NOMO-1 (cell line): ENCODE data around the gene HLA-DMA.

Source experiments
- DNase-seq, 2 experiments: peaks; one replicate each; lab custom pipeline; 2025; ENCODE audit not compliant: unreplicated experiment in 2 of 2; lab: John Stamatoyannopoulos, UW

The HLA-DMA gene

GRCh38 chr6:32933661-32934085 is 19.2 kb downstream of the HLA-DMA start:
- peak; percentile 17 to 53 for DNase-seq

DNA sequence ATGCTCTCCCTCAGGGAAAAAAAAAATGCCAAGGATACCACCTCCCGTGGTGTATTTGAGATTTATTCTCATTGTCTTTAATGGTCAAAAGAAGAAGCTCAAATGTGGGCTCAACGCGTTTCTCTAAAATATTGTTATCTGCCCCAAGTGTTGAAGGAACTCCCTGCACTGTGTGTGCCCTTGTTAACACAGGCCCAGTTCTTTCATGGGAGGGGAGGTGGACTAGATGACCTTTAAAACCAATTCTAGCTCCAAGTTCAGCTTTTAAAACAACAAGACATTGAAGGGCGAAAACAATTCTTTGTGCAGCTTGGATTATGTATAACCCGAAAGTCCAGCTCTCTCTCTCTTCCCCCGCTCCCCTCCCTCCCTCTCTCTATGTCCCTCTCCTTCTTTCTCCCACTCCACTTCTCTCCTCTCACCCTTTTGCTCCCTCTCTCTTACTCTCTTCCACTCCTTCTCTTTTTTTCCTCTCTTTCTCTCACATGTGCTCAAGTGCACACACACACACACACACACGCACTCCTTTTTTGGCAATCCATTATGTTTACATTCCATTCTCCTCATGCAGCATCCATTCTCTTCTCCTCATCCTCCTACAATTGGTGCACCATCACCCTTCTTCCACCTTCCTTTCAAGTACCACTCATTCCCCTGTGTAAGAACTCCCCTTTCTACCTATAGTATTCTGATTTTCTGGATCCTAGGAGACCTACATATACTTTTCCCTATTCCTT is 20.6 kb downstream of the HLA-DMA start:
- DNase-seq, result no peak

DNA sequence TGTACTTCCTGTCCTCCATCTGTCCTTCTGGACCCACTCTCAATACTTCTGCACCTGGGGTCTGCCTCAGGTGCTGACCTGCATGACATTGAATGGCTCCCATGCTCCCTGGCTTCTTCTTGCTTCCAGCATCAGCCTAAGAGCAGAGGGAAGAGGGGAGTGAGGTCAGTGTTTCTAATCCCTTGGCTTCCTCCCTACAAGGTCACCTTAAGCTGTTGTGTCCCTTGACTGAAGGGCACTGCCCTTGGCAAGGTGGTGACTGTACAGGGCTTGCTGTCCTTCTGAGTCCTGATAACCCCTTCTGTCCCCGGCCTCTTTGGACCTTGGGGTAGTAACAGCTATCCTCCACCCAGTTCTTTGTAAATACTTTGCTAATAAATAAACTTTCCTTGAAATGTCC is 21.7 kb downstream of the HLA-DMA start:
- no peak for DNase-seq

DNA sequence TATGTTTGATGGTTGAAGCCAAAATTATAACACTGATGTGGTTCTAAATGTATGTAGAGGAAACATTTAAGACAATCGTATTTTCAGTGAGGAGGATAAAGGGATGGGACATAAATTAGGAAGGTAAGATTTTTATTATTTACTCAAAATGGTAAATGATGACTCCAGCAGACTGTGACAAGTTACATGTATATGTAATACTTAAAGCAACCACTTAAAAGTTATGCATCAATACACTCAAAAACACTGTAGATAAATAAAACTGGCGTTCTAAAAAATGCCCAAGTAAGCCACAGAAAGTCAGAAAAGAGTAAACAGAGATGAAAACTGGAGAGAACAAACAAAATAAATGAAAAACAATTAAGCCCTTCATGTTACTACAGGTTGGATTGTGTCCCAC is 30.8 kb downstream of the HLA-DMA start:
- DNase-seq, result no peak

GRCh38 chr6:32920715-32921114 is 32.2 kb downstream of the HLA-DMA start:
- peak; percentile 14 to 64 for DNase-seq

- DNase-seq, result no peak
Observed at GRCh38 chr6:32912951-32913350, 39.9 kb downstream of the HLA-DMA start.

GRCh38 chr6:32908897-32909296 is 44.0 kb downstream of the HLA-DMA start:
- no peak for DNase-seq

DNA sequence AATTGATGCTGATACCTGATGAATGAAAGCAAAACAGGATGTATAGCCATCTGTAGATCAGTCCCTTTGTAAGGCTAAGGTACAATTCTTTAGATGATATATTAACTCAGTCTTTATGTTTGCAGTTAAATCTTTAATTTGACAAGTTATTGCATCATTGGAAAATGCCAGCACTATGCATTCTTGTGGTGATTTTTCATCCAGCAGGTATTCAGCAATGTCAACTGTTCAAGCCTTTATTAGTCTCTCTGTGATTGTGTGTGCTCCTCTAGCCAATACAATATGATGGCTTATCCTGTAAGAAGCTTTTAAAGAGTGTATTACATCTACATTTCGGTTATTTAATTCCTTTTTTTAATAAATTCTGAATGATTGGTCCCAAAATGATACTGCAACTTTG is 46.4 kb downstream of the HLA-DMA start:
- DNase-seq, result no peak

- no peak for DNase-seq
Observed at GRCh38 chr6:32905078-32905477, 47.8 kb downstream of the HLA-DMA start.

DNA sequence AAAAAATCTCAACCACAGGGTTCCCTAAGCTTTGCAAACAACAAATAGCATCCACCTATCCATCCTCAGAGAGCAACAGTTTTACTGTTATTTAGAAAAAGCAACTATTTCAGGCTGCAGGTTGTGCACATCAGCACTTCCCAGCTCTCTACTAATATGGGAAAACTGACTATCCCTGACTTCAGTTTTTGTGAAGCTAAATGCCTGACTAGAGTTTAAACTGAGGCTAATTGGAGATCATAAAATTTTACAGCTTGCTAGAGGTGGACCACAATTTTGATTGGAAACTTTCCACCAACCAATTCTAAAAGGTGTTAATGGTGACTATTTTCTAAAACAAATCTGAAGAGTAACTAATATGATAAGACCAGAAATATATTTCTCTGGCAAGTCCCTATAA is 48.9 kb downstream of the HLA-DMA start:
- no peak for DNase-seq
